MG63 (cell line): ENCODE data around the gene ERBB4. TPM values are rescaled to one million over a fixed set of nuclear protein-coding genes. Genes with fewer than 3 reads are reported as not detected.
A peak's percentile ranks its signal among the peaks of the same experiment; 100 is the strongest.
"Not testable (repeated sequence)": the region's sequence is repeated elsewhere in the genome, so short reads cannot be mapped to it uniquely, and the experiment has no call there.

Experiments used
- DNase-seq: peaks from one replicate; pipeline ENCODE4 v3.0.0-alpha.2; 2020
- H3K27me3 ChIP-seq: fragments of 250-450 bp; sonication (Bioruptor Pico); 2 replicates; pipeline ENCODE4 v1.5.1; 2020; ENCODE audit warnings: mild to moderate bottlenecking, moderate library complexity
- H3K36me3 ChIP-seq: fragments of 250-450 bp; sonication (Bioruptor Pico); 2 replicates; pipeline ENCODE4 v1.5.1; 2020; ENCODE audit warnings: mild to moderate bottlenecking, moderate library complexity
- H3K4me3 ChIP-seq: fragments of 250-450 bp; sonication (Bioruptor Pico); 2 replicates; pipeline ENCODE4 v1.5.1; 2020; ENCODE audit warnings: mild to moderate bottlenecking, moderate library complexity
- H3K9me3 ChIP-seq: fragments of 250-450 bp; sonication (Bioruptor Pico); 2 replicates; pipeline ENCODE4 v1.5.1; 2020; ENCODE audit warnings: mild to moderate bottlenecking, moderate library complexity
- total RNA-seq: library from RNA; depleted of rRNA; stranded (reverse); fragments of >200 nt; shearing (Covaris generic); gene quantifications from 2 replicates; pipeline ENCODE4 v1.2.3, GENCODE V29; 2014; ENCODE audit warnings: low replicate concordance

ERBB4 gene
- total RNA-seq, 1 experiment from 2014 or later = 0.07 TPM

DNA sequence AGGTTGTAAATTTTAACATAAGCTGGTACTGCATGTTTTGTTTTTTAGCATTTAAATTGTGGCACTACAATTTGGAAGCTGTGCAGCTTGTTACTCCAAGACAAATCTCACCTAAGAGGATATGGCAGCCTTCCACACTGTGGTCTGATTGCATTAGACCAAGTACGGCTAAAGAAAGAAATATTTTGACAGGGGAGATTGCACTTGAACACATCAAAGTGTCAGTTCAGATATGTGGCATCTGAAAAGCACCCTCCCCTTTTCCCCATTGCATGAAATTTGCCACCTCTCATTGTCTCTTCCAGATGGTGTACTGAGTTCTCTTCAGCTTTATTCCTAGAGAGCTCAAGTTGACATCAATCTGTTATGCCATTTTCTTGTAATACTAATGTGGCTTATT, 295.9 kb downstream of the ERBB4 start:
- Histone ChIP-seq H3K9me3 (no peaks in the 10 kb centered on the region), H3K36me3 (no peaks in the 10 kb centered on the region), H3K4me3 (no peak overlapping the region), H3K27me3 (no peaks in the 10 kb centered on the region)
- DNase-seq = no peak

DNA sequence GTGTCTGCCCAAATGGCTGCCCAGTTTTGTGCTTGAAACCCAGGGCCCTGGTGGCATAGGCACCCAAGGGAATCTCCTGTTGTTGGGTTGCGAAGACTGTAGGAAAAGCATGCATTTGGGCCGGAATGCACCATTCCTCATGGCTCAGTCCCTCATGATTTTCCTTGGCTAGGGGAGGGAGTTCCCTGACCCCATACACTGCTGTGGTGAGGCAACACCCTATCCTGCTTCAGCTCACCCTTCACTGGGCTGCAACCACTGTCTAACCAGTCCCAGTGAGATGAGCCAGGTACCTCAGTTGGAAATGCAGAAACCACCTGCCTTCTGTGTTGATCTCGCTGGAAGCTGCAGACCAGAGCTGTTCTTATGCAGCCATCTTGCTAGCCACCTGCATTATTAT, 300.4 kb downstream of the ERBB4 start:
- H3K36me3 ChIP-seq, DNase-seq, H3K4me3 ChIP-seq, H3K9me3 ChIP-seq, H3K27me3 ChIP-seq: not testable (repeated sequence)

DNA sequence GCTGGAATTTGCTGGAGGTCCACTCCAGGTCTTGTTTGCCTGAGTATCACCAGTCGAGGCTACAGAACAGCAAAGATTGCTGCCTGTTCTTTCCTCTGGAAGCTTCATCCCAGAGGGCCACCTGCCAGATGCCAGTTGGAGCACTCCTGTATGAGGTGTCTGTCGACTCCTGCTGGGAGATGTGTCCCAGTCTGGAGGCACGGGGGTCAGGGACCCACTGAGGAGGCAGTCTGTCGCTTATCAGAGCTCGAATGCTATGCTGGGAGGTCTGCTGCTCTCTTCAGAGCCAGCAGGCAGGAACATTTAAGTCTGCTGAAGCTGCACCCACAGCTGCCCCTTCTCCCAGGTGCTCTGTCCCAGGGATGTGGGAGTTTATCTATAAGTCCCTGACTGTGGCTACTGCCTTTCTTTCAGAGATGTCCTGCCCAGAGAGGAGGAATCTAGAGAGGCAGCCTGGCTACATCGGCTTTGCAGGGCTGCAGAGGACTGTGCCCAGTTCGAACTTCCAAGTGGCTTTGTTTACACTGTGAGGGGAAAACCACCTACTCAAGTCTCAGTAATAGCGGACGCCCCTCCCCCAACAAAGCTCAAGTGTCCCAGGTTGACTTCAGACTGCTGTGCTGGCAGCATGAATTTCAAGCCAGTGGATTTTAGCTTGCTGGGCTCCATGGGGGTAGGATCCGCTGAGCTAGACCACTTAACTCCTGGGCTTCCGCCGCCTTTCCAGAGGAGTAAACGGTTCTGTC, 301.1 kb downstream of the ERBB4 start:
- Histone ChIP-seq H3K27me3 (no peaks in the 10 kb centered on the region), H3K9me3 (no peaks in the 10 kb centered on the region), H3K4me3 (no peak overlapping the region), H3K36me3 (no peaks in the 10 kb centered on the region)
- DNase-seq = no peak

DNA sequence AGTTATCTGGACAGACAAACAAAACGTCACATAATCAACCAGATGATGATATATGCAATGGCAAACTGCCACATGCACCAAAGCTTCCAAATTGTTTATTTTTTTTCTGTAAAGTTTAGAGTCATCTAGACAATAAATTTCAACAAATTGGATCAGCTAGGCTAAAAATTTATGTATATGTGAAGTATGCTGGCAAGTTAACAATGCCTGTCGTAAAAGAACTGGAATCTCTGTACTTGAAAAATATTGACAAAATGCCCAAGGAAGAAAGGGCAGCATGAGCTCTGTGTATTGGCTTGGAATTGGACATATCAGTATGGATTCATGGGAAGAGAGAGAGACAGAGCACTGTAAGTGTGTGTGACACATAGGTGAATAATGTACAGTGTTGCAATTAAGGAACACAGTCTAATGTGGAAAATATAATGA, 309.8 kb downstream of the ERBB4 start:
- no peak overlapping the region for H3K4me3 ChIP-seq
- H3K36me3 ChIP-seq = no peaks in the 10 kb centered on the region
- no peaks in the 10 kb centered on the region for H3K27me3 ChIP-seq
- DNase-seq = peak; percentile 4
- H3K9me3 ChIP-seq = no peaks in the 10 kb centered on the region

DNA sequence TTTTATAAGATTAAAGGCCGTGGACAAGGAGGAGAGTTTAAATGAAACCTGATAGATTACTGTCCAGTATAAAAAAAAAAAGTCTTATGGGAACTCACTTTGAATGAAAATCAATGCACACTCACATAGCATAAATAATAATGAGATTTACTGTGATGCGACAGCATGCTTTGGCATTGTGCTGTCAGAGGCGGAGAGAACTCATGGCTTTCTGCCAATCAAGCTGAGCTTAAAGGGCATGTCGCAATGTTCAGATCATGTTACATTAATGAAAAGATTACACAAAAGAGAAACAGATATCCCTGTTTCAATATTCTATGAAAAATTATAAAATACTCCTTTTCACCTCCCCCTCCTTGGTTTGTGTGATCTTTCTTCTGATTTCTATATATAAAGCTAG, 310.8 kb downstream of the ERBB4 start:
- Histone ChIP-seq H3K36me3 (no peaks in the 10 kb centered on the region), H3K27me3 (no peaks in the 10 kb centered on the region), H3K9me3 (no peaks in the 10 kb centered on the region), H3K4me3 (no peak overlapping the region)
- peak; percentile 46 for DNase-seq

DNA sequence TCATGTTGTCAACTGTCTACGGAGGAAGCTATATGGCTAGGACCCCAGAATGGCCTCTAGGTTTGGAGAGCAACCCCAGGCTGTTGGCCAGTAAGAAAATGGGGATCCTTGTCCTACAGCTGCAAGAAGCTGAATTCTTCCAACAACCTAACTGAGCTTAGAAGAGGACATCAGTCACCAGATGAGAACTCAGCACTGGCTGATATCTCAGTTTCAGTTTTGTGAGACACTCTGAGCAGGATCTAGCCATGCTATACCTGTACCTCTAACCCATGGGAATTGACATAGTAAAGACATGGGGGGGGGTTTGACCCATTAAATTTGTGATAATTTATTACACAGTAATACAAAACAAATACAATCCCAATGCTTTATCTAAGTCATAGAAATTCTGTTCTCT, 312.5 kb downstream of the ERBB4 start:
- DNase-seq = no peak
- Histone ChIP-seq H3K27me3 (no peaks in the 10 kb centered on the region), H3K36me3 (no peaks in the 10 kb centered on the region), H3K4me3 (no peak overlapping the region), H3K9me3 (no peaks in the 10 kb centered on the region)

DNA sequence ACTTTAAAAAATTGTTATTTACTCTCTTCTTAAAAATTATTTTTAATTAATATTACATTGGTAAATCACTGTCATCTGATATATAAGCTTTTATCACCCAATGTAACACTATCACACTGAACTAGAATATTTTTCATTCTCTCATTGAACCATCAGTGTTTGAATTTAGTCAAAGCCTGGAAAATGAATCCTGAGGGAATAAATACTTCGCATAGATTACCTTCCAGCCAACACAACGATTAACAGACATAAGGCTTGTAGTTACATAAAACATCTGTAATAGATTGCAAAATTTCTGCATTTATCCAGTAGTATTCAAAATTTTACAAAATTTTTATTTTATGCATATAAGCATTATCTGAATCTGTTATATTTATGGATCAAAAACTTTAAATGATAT, 314.9 kb downstream of the ERBB4 start:
- Histone ChIP-seq H3K4me3 (no peak overlapping the region), H3K9me3 (no peaks in the 10 kb centered on the region), H3K27me3 (no peaks in the 10 kb centered on the region; the same call in 1 of the 2 replicates), H3K36me3 (no peaks in the 10 kb centered on the region)
- DNase-seq = no peak

DNA sequence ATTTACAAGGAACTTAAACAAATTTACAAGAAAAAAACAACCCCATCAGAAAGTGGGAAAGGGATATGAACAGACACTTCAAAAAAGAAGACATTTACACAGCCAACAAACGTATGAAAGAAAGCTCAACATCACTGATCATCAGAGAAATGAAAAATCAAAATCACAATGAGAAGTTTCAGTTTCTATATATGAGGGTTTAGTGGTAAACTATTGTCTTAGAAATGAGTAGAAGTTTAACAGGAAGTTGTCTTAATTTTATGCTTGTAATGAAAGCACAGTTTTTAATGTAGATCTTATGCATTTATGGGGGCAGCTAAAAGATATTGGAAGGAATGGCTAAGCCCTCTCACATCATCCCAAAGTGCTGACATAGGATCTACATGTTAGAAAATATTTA, 325.4 kb downstream of the ERBB4 start:
- H3K9me3 ChIP-seq = no peaks in the 10 kb centered on the region
- no peak for DNase-seq
- no peaks in the 10 kb centered on the region for H3K27me3 ChIP-seq

DNA sequence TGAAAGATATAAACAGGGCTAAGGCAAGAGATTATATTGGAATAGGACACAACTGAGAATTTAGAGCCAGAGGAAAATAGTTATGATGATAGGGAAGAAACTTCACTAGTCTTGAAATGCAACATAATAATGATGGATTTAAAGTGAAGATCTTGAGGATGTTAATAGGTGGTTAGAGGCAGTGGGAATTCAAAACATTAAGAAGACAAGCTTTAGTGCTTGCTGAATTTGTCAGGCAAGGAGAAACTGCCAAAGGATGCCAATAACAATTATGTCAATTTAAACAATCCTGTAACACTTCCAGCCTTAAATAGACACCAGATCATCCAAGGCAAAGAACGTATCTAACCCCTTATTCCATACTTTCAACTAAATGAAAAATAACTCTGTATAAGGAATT, 330.1 kb downstream of the ERBB4 start:
- no peak overlapping the region for H3K4me3 ChIP-seq
- H3K36me3 ChIP-seq = no peaks in the 10 kb centered on the region
- DNase-seq = no peak
- no peaks in the 10 kb centered on the region for H3K9me3 ChIP-seq
- no peaks in the 10 kb centered on the region for H3K27me3 ChIP-seq

More for the DNA sequence above, 325.4 kb downstream of the ERBB4 start:
- Histone ChIP-seq H3K4me3 (no peak overlapping the region), H3K36me3 (no peaks in the 10 kb centered on the region)

DNA sequence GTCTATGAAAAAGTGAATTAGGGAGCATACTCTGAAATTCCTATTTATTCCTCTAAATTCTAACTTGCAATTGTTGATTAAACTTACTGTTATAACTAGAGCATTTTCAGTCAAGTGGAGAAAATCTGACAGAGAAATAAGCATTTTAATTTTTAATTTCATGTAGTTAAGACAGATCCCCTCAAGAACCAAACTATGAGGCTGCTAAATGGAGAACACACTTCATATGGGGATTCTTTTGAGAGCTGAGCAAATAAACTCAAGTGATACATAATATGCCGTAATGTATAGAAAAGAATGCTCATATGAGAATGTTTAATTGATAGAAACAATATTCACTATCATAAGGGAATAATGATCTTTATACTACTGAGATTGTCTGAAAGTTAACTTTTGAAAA, 340.8 kb downstream of the ERBB4 start:
- Histone ChIP-seq H3K4me3 (no peak overlapping the region), H3K36me3 (no peaks in the 10 kb centered on the region), H3K27me3 (no peaks in the 10 kb centered on the region), H3K9me3 (no peaks in the 10 kb centered on the region)
- no peak for DNase-seq

DNA sequence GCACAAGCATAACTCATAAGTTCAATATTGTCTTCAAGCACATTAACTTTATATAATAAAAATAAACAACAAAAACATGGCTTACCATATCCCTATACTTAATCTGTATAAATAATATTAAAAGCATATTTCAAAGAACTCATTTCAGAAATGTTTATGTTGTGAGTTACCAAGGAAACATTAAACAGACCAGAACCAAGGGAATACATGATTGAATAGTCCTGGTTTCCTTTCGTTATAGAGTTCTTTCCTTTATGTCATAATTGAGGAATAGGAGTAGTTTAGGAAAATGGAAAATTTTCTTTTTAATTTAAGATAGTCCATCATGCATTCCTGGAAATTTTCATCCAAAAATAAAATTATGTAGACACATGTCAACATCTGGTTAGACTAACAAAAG, 343.0 kb downstream of the ERBB4 start:
- H3K4me3 ChIP-seq = no peak overlapping the region
- H3K9me3 ChIP-seq = no peaks in the 10 kb centered on the region
- H3K27me3 ChIP-seq = no peaks in the 10 kb centered on the region
- DNase-seq = no peak
- H3K36me3 ChIP-seq = no peaks in the 10 kb centered on the region

DNA sequence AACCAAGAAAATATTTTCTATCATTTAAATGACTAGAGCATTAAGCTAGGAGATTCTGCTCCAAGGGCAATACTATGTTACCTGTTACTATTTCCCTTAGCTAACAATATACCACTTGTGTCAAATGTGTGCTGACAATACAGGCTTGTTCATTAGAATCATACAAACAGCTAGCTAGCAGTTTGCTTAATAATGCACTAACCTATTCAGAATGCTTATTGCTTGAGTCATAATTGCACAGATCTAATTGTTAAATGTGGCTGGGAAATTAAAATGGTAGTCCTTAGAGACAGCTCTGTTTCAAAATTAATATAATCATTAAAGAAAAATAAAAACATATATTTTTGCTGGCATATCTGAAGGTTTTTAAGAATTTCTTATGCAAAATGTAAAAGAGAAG, 344.2 kb downstream of the ERBB4 start:
- no peak for DNase-seq
- Histone ChIP-seq H3K4me3 (no peak overlapping the region), H3K9me3 (no peaks in the 10 kb centered on the region), H3K36me3 (no peaks in the 10 kb centered on the region), H3K27me3 (no peaks in the 10 kb centered on the region)

DNA sequence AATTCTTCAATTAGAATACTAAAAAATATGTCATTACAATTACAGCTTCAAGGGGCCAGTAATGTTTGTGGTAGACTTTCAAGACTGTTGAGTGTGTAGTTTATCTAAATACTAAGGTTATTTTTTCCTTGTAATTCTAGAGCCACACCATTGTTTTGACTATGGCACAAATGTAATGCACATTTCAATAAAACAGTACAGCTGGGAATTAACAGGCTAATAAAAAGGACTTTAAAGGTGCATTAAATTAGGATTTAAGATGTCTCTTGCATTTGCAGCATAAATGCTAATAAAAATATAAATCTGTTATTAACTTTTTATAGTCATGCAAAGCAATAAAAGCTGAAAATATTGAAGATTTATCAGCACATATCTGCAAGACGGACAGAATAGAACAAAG, 344.8 kb downstream of the ERBB4 start:
- Histone ChIP-seq H3K36me3 (no peaks in the 10 kb centered on the region), H3K9me3 (no peaks in the 10 kb centered on the region), H3K4me3 (no peak overlapping the region), H3K27me3 (no peaks in the 10 kb centered on the region)
- no peak for DNase-seq

DNA sequence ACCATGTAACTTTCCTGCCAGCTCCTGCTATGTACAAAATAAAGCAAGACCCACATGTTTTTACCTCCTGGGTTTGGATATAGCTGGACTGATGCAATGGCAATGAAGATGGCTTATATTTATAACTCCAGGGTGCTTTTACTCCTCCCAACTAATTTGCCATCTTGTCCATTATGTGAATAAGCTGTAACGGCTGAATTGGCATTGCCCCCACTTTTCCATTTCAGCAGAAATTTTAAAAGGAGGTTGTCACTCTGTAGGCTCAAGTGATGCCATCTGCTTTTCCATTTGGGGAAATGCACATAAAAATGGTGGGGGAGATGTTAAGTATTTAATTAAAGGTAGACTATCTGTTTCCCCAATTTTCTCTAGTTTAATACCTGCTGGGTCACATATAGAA, 345.5 kb downstream of the ERBB4 start:
- Histone ChIP-seq H3K27me3 (no peaks in the 10 kb centered on the region), H3K4me3 (no peak overlapping the region), H3K36me3 (no peaks in the 10 kb centered on the region), H3K9me3 (no peaks in the 10 kb centered on the region)
- no peak for DNase-seq

DNA sequence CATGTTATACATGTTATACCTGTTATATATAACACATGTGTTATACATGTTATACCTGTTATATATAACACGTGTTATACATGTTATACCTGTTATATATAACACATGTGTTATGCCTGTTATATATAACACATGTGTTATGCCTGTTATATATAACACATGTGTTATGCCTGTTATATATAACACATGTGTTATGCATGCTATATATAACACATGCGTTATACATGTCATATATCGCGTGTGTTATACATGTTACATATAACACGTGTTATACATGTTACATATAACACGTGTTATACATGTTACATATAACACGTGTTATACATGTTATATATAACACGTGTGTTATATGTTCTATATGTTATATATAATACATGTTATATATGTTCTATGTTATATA, 347.2 kb downstream of the ERBB4 start:
- DNase-seq, H3K27me3 ChIP-seq, H3K9me3 ChIP-seq, H3K36me3 ChIP-seq, H3K4me3 ChIP-seq: not testable (repeated sequence)

DNA sequence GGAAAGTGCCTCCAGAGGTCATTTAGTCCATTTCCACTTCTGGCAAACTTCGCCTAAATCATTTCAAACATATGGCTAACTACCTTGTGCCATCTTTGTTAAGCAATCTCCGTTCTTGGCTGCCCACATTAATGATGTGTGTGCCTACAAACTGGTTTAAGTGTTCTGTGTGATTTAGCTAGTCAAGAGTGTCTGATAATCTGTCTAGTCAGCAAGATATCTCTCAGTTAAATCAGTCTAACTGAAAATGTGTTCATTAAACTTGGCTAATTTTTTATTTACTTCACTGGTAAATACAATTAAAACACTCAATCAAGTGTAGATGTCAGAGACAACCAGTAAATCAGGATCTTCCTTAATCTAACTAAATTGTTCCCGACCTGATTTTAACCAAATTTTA, 352.4 kb downstream of the ERBB4 start:
- Histone ChIP-seq H3K27me3 (no peaks in the 10 kb centered on the region), H3K36me3 (no peaks in the 10 kb centered on the region), H3K9me3 (no peaks in the 10 kb centered on the region), H3K4me3 (no peak overlapping the region)
- no peak for DNase-seq

DNA sequence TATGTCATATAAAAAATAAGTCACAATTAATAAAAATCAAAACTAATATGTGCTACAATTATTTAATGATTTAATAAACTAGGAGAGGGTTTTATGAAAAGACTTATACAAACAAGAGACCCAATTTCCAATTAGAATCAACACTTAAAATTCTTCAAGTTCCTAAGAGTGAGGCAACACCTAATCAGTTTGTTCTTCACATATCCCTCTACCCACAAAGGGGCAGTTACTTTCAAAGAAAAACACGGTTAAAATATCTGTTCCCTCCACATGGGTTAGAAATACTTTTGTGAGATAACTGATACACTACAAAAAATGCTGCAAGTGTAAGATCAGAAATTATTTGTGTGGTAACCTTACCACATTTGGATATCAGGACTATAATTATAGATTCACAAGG, 357.0 kb downstream of the ERBB4 start:
- Histone ChIP-seq H3K27me3 (no peaks in the 10 kb centered on the region), H3K4me3 (no peak overlapping the region), H3K36me3 (no peaks in the 10 kb centered on the region), H3K9me3 (no peaks in the 10 kb centered on the region)
- DNase-seq = no peak

DNA sequence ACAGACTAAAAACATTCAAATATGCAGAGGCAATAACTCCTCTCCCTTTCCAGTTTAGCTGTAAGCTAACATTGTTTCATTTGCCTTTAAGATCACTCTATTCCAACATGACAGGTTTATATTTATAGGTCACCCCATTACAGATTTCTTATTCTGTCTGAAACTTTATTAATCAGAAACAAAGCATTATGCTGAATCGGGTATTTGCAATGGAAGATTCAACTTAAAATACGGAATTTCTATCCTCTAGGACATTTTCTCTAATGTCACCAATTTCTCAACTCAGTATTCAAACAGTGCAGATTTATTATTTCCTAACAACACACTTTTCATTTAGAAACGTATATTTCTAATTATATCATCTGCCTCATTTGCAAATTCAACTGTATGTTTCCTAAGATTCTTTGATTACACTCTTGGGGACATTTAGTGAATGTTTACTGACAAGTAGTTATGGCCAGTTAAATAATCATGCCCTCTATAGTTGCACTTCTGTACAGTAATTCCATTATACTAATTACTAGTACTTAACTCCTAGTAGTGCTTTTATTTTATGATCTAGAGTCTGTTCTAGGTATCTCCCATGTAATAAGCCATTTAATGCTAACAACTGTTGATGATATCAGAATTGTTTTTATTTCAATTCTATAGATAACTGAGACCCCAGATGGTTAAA, 358.1 kb downstream of the ERBB4 start:
- no peak for DNase-seq
- no peaks in the 10 kb centered on the region for H3K36me3 ChIP-seq
- no peaks in the 10 kb centered on the region for H3K27me3 ChIP-seq
- no peak overlapping the region for H3K4me3 ChIP-seq
- H3K9me3 ChIP-seq = no peaks in the 10 kb centered on the region
